GM12801 (cell line): ENCODE measurements around the gene GPR135.

ENCODE experiments used
- TF ChIP-seq, protein P1 (sequence below): IDR thresholded peaks from one replicate; pipeline ENCODE4 v1.5.1; 2011; ENCODE audit warnings: control low read depth; ENCODE audit not compliant: insufficient read length; ENCODE audit errors: extremely low read depth

GPR135 gene

GRCh38 chr14:59465316-59466135 is at the start of gene GPR135:
GPR135 (minus strand) TSS chr14:59465380; CDS start chr14:59465226, 154 bp downstream.
- TF ChIP-seq, protein P1, sequence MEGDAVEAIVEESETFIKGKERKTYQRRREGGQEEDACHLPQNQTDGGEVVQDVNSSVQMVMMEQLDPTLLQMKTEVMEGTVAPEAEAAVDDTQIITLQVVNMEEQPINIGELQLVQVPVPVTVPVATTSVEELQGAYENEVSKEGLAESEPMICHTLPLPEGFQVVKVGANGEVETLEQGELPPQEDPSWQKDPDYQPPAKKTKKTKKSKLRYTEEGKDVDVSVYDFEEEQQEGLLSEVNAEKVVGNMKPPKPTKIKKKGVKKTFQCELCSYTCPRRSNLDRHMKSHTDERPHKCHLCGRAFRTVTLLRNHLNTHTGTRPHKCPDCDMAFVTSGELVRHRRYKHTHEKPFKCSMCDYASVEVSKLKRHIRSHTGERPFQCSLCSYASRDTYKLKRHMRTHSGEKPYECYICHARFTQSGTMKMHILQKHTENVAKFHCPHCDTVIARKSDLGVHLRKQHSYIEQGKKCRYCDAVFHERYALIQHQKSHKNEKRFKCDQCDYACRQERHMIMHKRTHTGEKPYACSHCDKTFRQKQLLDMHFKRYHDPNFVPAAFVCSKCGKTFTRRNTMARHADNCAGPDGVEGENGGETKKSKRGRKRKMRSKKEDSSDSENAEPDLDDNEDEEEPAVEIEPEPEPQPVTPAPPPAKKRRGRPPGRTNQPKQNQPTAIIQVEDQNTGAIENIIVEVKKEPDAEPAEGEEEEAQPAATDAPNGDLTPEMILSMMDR: no peak

DNA sequence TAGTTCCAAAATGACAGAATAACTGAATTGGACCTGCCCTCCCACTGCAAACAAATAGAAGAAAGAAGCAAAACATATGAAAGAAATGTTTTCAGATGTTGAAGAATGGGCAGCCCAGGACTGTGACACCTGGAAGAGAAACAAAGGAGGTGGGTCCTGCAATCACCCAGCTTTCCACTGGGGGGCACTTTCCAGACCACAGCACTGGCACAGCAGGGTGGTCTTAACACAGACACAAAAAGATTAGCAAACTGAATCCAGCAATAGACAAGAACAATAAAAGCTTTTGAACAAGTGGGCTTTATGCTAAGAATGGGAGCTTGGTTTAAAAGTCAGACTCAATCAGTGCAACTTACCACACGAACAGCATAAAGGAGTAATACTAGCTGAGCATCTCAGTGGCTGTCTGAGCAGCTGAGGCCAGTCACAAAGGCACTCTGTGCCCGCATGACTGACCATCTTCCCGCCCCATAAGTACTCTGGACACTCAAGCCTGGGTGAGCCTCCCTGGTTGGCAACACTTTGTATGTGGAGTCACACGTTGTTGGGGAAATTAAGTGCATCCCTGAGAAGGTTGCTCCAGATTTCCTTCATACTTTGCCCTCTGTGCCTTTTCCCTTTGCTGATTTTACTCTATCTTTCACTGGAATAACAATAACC is 46.9 kb upstream of the GPR135 start:
- TF ChIP-seq, protein P1: no peak

GRCh38 chr14:59510966-59511365 is 45.8 kb upstream of the GPR135 start:
- TF ChIP-seq, protein P1: no peak

DNA sequence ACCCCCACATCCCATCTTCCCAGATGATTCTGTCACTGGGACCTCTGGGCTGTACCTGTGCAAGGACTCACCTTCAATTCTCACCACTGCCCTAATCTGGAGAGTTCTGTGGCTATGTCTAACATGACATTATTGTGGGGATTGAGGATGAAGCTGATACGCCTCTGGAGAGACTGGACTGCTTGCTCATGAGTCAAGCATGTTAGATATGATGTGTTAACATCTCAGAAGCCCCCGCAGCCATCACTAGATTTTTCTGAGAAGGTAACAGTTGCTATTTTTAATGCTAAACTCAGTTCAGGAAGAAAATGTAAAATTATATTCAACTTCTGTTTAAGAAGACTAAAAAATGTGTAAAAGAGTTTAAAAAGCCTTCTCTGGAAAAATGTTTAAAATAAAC is 44.8 kb upstream of the GPR135 start:
- TF ChIP-seq, protein P1: no peak

DNA sequence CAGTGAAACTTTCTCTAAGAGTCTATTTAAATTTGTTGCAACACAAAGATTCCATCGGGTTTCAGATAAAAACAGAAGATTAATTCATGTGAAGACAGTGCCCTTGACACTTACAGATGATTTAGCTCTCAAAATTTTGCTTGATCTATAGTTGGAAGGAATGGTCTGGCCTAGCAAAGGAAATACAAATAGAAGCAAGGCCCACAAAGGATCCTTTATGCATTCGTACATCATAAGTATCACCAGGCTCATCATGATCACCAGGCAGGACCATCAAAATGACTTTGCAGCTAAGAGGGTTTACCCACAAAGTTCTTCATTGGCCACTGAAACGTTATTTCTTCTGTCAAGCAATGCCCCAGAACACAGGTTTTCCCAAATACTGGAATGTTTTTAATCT is 43.9 kb upstream of the GPR135 start:
- TF ChIP-seq, protein P1: no peak

GRCh38 chr14:59507752-59508103 is 42.5 kb upstream of the GPR135 start:
- TF ChIP-seq, protein P1: no peak

- TF ChIP-seq, protein P1: no peak
Observed at GRCh38 chr14:59507063-59507751, 42.0 kb upstream of the GPR135 start.
